ENCODE measurements around the gene P2RY11.

Gene P2RY11

DNA sequence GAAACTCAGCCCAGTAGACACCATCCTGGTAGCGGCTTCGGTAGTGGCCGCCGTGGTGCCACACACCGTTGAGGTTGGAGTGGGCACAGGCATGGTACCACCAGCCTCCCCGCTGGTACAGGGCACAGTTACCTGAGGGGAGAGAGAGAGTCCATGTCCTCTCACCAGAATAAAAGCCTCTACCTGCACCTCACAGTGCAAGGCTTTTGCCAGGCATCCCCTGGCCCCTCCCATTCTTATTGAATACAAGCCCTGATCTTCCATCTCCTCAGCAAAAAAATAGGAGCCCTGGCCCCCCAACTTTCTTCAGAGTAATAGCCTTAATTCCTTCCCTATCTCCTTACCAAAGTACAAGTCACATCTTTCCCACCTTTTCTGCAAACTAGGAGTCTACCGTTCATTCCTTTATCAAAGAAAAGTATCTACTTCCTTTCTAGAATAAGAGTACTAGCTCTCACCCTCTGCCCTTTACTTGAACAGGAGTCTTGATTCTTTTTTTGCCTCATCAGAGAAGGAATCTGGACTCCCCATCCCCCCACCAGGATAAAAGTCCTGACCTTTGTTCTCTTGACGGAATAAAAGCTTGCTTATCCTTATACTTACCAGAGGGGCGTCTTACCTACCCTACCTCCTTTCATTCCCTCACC, 18.7 kb upstream of the P2RY11 start:
- H3K4me3 ChIP-seq (ENCODE audit: low read depth, low read length): no peak overlapping the region
- in situ Hi-C loops (cut with HindIII; ENCODE audit: low sequenced_read_pairs): no loop called here
- TF ChIP-seq, protein P1, sequence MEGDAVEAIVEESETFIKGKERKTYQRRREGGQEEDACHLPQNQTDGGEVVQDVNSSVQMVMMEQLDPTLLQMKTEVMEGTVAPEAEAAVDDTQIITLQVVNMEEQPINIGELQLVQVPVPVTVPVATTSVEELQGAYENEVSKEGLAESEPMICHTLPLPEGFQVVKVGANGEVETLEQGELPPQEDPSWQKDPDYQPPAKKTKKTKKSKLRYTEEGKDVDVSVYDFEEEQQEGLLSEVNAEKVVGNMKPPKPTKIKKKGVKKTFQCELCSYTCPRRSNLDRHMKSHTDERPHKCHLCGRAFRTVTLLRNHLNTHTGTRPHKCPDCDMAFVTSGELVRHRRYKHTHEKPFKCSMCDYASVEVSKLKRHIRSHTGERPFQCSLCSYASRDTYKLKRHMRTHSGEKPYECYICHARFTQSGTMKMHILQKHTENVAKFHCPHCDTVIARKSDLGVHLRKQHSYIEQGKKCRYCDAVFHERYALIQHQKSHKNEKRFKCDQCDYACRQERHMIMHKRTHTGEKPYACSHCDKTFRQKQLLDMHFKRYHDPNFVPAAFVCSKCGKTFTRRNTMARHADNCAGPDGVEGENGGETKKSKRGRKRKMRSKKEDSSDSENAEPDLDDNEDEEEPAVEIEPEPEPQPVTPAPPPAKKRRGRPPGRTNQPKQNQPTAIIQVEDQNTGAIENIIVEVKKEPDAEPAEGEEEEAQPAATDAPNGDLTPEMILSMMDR (IDR thresholded peaks at IDR 0.05; ENCODE audit: low read depth, low read length): no peak
- DNase-seq (ENCODE audit: low read depth, low spot score): no peak

DNA sequence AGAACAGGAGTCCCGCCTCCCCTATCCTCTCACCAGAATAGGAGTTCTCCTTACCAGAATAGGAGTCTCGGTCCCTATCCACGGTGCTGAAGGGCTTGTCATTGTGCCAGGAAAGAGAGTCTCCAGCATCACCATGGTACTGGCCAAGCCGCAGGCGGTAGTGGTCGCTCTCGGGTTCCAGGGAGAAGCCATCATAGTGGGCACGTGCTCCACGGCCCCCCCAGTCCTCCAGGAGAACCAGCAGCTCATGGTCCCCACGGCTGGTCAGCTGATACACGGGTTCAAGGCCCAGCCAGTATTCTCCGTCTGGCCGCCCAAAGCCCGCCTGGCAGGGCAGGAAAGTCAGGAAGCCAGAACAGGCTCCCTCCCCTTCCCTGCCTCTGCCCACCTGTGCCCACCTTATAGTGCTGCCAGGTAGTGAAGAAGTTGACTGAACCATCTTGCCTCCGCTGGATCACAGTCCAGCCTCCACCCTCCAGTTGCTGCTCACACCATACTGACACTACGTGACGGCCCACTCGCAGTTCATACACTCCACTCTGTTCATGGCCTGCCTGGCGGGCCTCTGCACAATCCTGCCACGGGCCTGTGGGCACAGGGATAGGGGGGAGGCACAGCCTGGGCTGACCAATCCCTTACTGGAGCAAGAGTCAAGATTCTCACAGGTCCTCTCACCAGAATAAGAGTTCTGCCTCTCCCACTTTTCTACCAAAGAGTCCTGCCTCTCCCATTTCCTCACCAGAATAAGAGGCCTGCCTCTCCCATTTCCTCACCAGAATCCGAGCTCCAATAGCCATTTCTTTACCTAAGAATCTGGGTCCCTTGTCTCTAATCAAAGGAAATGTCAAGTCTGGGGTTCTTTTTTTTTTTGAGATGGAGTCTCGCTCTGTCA, 18.0 kb upstream of the P2RY11 start:
- H3K4me3 ChIP-seq (ENCODE audit: low read depth, low read length): no peak overlapping the region
- in situ Hi-C loops (cut with HindIII; ENCODE audit: low sequenced_read_pairs): no loop called here
- no peak for DNase-seq (ENCODE audit: low read depth, low spot score)
- TF ChIP-seq, protein P1 (IDR thresholded peaks at IDR 0.05; ENCODE audit: low read depth, low read length): no peak

DNA sequence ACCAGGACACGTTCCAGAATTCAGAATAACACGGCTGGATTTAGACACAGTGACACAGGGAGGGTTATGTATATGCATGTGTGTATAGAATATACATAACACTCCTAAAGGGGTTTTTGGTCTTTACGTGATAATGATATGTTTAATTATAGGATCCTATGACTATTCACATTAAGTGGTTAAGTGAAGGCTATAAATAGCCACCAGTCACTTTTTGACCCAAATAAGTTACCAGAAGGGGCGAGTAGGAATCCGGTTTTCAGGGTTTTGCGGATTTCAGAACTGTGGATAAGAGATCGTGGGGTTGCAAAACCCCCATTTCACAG, 15.9 kb upstream of the P2RY11 start:
- no peak for DNase-seq (ENCODE audit: low read depth, low spot score)
- in situ Hi-C loops (cut with HindIII; ENCODE audit: low sequenced_read_pairs): no loop called here
- TF ChIP-seq, protein P1 (IDR thresholded peaks at IDR 0.05; ENCODE audit: low read depth, low read length): no peak
- H3K4me3 ChIP-seq (ENCODE audit: low read depth, low read length): no peak overlapping the region

DNA sequence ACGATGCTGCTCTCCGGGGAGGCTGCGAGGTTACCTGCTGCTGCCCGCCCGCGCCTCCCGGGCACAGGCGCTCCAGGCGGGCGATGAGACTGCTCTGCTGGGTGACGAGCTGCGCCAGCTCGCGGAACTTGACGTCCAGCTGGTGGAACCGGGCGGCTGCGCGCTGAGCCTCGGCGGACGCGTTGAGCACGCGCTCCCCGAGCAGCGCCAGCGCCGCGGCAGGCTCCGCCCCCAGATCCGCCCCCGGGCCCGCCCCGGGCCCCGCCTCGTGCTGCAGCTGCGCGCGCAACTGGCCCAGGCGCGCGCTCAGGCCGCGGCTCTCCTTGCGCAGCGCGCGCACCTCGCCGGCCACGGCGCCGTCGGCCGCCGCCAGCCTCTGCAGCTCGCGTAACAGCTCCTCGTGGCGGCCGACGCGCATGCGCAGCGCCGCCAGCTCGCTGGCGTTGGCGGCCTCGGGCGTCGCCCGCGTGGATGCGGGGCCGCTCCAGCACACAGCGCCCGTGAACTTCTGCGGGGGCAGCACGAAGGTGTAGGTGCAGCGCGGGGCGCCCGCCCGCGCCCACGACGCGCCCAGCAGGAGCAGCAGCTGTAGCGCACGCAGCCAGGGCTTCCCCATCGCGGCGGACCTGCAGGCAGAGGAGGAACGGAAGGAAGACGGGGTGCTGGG, 15.4 kb upstream of the P2RY11 start:
- in situ Hi-C loops (cut with HindIII; ENCODE audit: low sequenced_read_pairs): no loop called here
- TF ChIP-seq, protein P1 (IDR thresholded peaks at IDR 0.05; ENCODE audit: low read depth, low read length): no peak
- DNase-seq (ENCODE audit: low read depth, low spot score): peak; percentile 85
- H3K4me3 ChIP-seq (ENCODE audit: low read depth, low read length): peak overlapping the region; percentile 6

DNA sequence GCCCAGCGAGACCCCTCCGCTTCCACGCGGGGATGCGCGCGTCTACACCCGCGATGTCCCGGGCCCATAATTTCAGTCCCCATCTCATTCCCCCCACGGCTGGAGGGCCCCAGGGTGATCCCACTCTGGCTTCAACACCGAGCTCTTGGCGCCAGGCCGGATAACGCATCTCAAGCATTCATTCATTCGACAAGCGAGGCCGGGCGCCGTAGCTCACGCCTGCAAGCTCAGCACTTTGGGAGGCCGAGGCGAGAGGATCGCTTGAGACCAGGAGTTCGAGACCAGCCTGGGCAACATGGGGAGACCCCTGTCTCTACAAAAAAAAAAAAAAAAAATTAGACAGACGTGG, 14.9 kb upstream of the P2RY11 start:
- H3K4me3 ChIP-seq (ENCODE audit: low read depth, low read length): peak overlapping the region; percentile 6
- TF ChIP-seq, protein P1 (IDR thresholded peaks at IDR 0.05; ENCODE audit: low read depth, low read length): no peak
- in situ Hi-C loops (cut with HindIII; ENCODE audit: low sequenced_read_pairs): no loop called here
- no peak for DNase-seq (ENCODE audit: low read depth, low spot score)

DNA sequence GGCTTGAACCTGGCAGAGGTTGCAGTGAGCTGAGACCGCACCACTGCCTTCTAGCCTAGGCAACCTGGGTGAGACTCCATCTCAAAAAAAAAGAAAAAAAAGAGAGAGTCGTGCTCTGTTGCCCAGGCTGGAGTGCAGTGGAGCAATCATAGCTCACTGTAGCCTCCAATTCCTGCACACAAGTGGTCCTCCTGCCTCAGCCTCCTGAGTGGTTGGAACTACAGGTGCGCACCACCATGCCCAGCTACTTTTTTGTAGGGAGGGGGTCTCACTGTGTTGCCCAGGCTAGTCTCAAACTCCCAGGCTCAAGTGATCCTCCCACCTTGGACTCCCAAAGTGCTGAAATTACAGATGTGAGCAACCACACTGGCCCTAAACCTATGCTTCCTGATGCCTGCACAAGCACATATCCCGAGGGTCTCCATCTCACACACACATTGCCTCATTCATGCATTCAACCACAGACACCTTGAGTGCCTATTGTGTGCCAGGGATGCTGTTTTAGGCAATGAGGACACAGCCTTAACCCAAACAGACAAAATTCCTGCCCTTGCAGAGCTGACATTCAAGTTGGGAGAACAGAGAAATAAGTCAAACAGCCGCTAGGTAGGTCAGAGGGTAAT, 11.2 kb upstream of the P2RY11 start:
- in situ Hi-C loops (cut with HindIII; ENCODE audit: low sequenced_read_pairs): no loop called here
- no peak for DNase-seq (ENCODE audit: low read depth, low spot score)
- TF ChIP-seq, protein P1 (IDR thresholded peaks at IDR 0.05; ENCODE audit: low read depth, low read length): no peak
- H3K4me3 ChIP-seq (ENCODE audit: low read depth, low read length): no peak overlapping the region

All from astrocyte of the spinal cord (primary cell).